Neural crest cell (in vitro differentiated cells): ENCODE results near the gene ABHD17B. TPM values are rescaled to one million over a fixed set of nuclear protein-coding genes. Genes with fewer than 3 reads are reported as not detected.

Experiments
- DNase-seq: peaks from one replicate; pipeline ENCODE4 v3.0.0; 2021; ENCODE audit warnings: low read depth, mixed read lengths, low spot score
- H3K27ac Mint-ChIP-seq: one replicate; pipeline ENCODE4 v1.8.0; 2021; ENCODE audit warnings: mild to moderate bottlenecking, mixed read lengths; ENCODE audit not compliant: unreplicated experiment
- H3K27me3 Mint-ChIP-seq: 2 replicates; pipeline ENCODE4 v1.8.0; 2021; ENCODE audit warnings: low read depth, mild to moderate bottlenecking, mixed read lengths
- H3K36me3 Mint-ChIP-seq: 2 replicates; pipeline ENCODE4 v1.8.0; 2021; ENCODE audit warnings: low read depth, mild to moderate bottlenecking, mixed read lengths
- H3K4me1 Mint-ChIP-seq: 2 replicates; pipeline ENCODE4 v1.8.0; 2021; ENCODE audit warnings: mixed read lengths
- H3K4me3 Mint-ChIP-seq: one replicate; pipeline ENCODE4 v1.8.0; 2021; ENCODE audit warnings: mild to moderate bottlenecking, mixed read lengths
- H3K9me3 Mint-ChIP-seq: 2 replicates; pipeline ENCODE4 v1.8.0; 2021; ENCODE audit warnings: mixed read lengths
- CTCF ChIP-seq: fragments of 200-600 bp; sonication (generic); conservative IDR thresholded peaks from 2 replicates; pipeline ENCODE4 v1.5.0; 2021; ENCODE audit warnings: antibody characterized with exemption, mild to moderate bottlenecking
- total RNA-seq: library from RNA; stranded (reverse); gene quantifications from 2 replicates; pipeline ENCODE4 v1.2.1, GENCODE V29; 2021

Gene ABHD17B
- total RNA-seq, 1 donor from 2014 or later = 42.1 TPM

DNA sequence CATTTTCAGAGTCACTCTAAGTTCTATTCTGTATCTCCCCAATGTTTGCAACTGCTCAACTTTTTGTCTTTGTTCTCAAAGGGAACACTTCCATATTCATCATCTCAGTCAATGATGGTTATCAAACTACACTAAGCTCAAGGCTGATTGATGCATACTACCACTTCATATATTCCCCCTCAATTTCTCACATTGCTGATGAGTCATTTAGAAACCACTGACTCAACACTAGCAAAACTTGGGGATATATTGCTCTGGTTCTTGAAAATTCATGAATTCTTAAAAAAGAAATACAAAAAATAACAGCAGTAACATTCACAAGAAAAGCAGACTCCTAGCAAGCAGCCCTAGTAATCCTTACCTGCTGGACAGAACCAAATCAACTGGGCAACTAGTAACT, 52.2 kb downstream of the ABHD17B start:
- Mint-ChIP-seq H3K9me3 (peaks cover 19% of the 10 kb centered on the region), H3K4me3 (no peak overlapping the region), H3K4me1 (peaks cover 5% of the 10 kb centered on the region), H3K27ac (no peak overlapping the region), H3K36me3 (peaks cover 41% of the 10 kb centered on the region), H3K27me3 (no peaks in the 10 kb centered on the region)
- no peak for DNase-seq
- no peak for TF ChIP-seq CTCF

GRCh38 chr9:71858102-71858798, 52.7 kb downstream of the ABHD17B start:
- peaks cover 36% of the 10 kb centered on the region for H3K36me3 Mint-ChIP-seq
- no peaks in the 10 kb centered on the region for H3K4me1 Mint-ChIP-seq
- peaks cover 19% of the 10 kb centered on the region for H3K9me3 Mint-ChIP-seq
- H3K27me3 Mint-ChIP-seq = no peaks in the 10 kb centered on the region
- DNase-seq = no peak
- H3K27ac Mint-ChIP-seq = no peak overlapping the region
- H3K4me3 Mint-ChIP-seq = no peak overlapping the region
- no peak for TF ChIP-seq CTCF

DNA sequence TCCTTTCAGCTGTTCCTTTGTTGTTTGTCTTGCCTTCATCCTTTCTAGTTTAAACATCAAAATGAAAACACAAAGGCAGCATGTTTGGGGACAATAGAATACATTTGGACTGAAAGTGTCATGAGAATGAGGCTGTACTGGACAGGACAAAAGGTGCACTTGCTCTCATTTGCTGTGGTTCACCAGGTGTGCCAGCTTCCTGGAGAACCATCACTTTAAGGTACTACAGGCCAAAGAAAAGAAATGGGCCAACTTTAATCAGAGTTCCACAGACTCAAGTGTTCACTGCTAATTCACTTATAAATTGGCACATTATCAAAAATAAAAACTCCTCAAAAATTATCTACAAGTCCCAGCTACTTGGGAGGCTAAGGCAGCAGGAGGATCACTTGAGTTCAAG, 53.8 kb downstream of the ABHD17B start:
- no peak overlapping the region for H3K4me3 Mint-ChIP-seq
- no peaks in the 10 kb centered on the region for H3K27me3 Mint-ChIP-seq
- no peak for TF ChIP-seq CTCF
- peak overlapping the region; percentile 27 for H3K27ac Mint-ChIP-seq
- peaks cover 34% of the 10 kb centered on the region for H3K36me3 Mint-ChIP-seq
- H3K9me3 Mint-ChIP-seq = peaks cover 19% of the 10 kb centered on the region
- H3K4me1 Mint-ChIP-seq = no peaks in the 10 kb centered on the region
- no peak for DNase-seq

DNA sequence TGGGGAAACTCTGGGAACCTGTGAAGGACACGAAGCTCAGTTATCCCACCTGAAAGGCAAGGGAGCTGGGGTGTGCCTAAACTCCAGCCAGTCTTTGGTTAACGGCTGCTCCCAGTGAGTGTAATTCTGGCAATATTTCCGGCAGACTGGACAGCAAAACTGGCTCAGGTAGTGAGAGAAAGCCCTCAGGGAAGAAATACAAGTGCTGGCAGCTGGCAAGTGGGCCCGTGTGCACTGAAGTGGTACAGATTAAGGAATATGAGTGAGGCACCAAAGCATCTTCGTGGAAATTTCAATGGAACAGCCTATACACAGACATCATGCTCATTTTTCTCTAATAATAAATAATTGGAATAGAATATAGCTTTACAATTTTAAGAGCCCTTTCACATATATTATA, 56.2 kb downstream of the ABHD17B start:
- Mint-ChIP-seq H3K4me3 (no peak overlapping the region), H3K27ac (no peak overlapping the region), H3K36me3 (peaks cover 20% of the 10 kb centered on the region), H3K9me3 (peaks cover 15% of the 10 kb centered on the region), H3K27me3 (no peaks in the 10 kb centered on the region), H3K4me1 (no peaks in the 10 kb centered on the region)
- TF ChIP-seq CTCF = no peak
- no peak for DNase-seq

DNA sequence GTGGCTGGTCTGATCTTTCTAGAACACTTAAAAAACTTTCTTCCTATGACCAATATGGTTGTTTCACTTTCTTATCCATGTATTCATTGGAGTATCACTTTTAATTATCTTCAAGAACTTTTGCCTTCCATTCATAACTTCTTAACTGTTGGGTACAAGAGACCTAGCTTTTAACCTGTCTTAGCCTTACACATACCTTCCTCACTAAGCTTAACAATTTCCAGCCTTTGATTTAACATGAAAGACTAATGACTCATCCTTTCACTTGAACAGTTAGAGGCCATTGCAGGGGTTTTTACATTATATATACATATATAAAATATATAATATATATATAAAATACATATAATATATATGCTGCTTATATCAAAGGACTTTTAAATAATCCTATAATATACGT, 57.9 kb downstream of the ABHD17B start:
- Mint-ChIP-seq H3K27ac (no peak overlapping the region), H3K4me3 (no peak overlapping the region), H3K9me3 (peaks cover 8% of the 10 kb centered on the region), H3K36me3 (peaks cover 12% of the 10 kb centered on the region), H3K4me1 (no peaks in the 10 kb centered on the region), H3K27me3 (no peaks in the 10 kb centered on the region)
- no peak for TF ChIP-seq CTCF
- DNase-seq = no peak
